Keratinocyte (primary cell): ENCODE results near the gene CIT.

Experiments
- CTCF ChIP-seq, 3 experiments: IDR thresholded peaks in 1 of 3; conservative IDR thresholded peaks in 1 of 3; optimal IDR thresholded peaks in 1 of 3; 2 replicates in 2 of 3; 3 replicates in 1 of 3; pipeline versions ENCODE3 to v1.5.1; 2011; ENCODE audit warnings: low read length in 3 of 3, mild to moderate bottlenecking in 3 of 3, moderate library complexity in 2 of 3, control low read depth in 1 of 3, inconsistent platforms in 1 of 3; ENCODE audit not compliant: insufficient read depth in 2 of 3; ENCODE audit errors: extremely low read depth in 1 of 3
- EZH2 ChIP-seq: IDR thresholded peaks from one replicate; pipeline ENCODE4 v1.6.1; 2012; ENCODE audit warnings: inconsistent platforms, mild to moderate bottlenecking, low read length, moderate library complexity

DNA sequence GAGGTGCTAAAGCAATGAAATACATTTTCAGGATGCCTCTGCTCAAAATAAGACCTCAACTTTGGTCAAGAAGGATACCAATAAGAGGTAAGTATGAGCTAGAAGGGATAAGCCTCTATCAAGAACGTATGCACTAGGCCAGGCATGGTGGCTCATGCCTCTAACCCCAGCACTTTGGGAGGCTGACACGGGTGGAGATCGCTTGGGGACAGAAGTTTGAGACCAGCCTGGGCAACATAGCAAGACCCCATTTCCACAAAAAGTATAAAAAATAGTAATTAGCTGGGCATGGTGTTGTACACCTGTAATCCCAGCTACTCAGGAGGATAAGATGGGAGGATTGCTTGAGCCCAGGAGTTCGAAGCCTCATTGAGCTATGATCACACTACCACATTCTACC lies 114.5 kb downstream of the CIT start:
- TF ChIP-seq CTCF (optimal IDR thresholded peaks at IDR 0.05 in 1 of 3, IDR thresholded peaks at IDR 0.05 in 1 of 3, conservative IDR thresholded peaks at IDR 0.05 in 1 of 3; ENCODE audit: extremely low read depth in 1 of 3, insufficient read depth in 2 of 3, low read length in 3 of 3) (no peak), EZH2 (no peak)
